Left lobe of liver (tissue), 2 donors: ENCODE data around the gene CYP46A1. TPM values are rescaled to one million over a fixed set of nuclear protein-coding genes. Genes with fewer than 3 reads are reported as not detected.
"Not testable (repeated sequence)": the region's sequence is repeated elsewhere in the genome, so short reads cannot be mapped to it uniquely, and the experiment has no call there.

ENCODE experiments used
- ATAC-seq: fragments of 200-7000 bp; cut with Tn5 transposase; one replicate; pipeline ENCODE4 v1.9.1; 2020; ENCODE audit warnings: mild to moderate bottlenecking, moderate library complexity
- DNase-seq: peaks from one replicate; pipeline ENCODE4 v3.0.0-alpha.2; 2020; ENCODE audit warnings: low spot score
- total RNA-seq: library from RNA; stranded (reverse); gene quantifications from one replicate; pipeline ENCODE4 v1.2.1, GENCODE V29; 2021
- donor health status: DM: no; HTN: no; CAD: no; lungs with moderate emphysema.
- donor health status: DM: no; HTN: yes; CAD: no.

CYP46A1 gene
- total RNA-seq, 1 donor from 2014 or later: 1.5 TPM

DNA sequence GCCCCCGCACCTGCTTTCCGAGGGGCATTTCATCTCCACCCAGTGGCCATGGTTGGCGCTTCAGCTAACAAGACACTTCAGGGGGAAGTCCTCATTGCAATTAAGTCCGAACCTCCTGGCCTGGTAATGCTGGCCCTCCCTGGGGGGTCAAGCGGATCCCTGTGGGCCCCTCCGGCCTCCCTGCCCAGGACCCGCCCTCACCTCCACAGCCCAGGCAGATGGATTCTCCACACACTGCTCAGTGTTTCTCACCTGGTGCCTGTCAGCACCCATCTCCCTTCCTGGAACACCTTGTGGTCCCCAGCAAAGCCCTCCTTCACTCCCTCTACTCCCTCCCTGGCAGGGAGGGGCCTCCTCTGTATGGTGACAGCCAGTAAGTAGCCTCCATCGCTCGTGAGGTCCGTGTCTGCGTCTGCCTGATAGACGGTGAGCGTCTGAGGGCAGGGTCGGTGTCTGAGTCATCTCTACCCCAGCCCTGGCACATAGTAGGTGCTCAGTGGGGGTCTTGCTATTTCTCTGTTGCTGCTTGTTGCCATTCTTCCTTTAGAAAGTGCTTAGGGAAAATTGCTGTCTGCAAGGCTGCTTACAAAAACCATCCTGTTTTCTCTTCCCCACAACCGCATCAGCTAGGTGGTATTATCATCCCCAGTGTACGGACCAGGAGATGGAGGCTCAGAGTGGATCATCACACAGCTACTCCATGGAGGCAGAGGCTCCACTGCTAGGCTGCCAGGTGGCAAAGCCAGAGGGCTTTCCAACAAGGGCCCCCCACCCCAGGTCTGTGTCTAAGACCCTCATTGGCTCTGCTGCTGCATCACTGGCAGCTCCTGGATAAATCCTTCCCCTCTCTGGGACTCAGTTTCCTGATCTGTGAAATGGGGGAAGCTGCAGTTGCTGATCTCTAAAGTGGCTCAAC lies 69.4 kb downstream of the CYP46A1 start:
- no peak for DNase-seq
- ATAC-seq: no peak

DNA sequence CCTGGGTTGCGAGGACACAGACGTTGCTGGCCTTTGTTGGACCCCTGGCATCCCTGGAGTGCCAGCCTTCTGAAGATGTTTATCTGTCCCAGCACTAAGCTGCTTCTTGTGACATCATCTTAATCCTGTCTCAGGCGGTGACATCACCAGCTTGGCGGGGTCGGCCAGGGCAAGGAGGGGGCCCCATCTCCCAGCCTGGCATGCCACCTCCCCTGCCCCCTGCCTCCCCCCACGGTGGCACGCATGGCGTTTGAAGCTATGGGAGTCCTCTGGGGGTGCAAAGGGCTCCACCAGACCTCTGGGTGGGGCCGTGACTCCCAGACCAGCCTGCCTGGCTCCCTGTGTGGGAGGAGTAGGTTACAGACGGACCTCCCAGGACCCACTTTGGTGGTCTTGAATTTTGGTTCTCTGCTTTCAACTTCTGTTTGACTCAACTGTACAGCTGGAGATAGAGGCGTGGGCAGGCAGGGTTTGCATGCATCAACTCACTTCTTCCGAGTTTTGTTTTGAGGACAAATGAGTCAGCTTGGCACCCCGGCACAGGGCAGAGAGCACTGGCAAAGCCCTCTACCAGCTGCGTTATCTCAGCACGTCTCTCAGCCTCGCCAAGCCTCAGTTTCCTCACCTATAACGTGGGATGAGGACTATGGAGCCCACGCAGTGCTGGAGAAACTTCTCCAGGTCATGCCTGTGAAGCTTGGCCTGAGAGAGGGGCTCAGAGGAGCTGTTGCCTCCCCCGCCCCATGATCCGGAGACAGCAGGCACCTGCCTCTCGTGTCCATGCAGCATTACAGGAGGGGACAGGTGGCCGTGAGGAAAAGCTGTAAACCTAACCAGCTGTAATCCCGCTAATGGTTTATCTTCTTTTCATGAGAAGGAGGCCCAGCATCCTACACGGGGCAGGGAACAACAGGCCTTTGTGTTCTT lies 70.3 kb downstream of the CYP46A1 start:
- no peak for DNase-seq
- ATAC-seq: no peak

DNA sequence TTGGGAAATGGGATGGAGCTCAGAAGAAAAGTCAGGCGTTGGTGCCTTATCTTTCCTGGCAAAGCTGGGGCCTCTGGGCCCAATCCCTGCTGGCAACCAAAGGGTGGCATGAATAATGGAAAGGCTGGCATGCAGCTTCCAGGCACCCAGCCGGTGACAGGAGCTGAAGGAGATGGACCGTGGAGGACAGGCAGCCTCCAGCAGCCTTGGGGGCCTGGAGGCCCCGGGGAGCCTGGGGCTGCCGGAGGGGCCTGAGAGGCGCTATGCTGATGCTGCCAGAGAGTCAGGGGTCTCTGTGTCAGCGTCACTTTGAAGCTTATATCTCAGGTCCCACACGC lies 70.9 kb downstream of the CYP46A1 start:
- ATAC-seq (no peak), DNase-seq (no peak)

DNA sequence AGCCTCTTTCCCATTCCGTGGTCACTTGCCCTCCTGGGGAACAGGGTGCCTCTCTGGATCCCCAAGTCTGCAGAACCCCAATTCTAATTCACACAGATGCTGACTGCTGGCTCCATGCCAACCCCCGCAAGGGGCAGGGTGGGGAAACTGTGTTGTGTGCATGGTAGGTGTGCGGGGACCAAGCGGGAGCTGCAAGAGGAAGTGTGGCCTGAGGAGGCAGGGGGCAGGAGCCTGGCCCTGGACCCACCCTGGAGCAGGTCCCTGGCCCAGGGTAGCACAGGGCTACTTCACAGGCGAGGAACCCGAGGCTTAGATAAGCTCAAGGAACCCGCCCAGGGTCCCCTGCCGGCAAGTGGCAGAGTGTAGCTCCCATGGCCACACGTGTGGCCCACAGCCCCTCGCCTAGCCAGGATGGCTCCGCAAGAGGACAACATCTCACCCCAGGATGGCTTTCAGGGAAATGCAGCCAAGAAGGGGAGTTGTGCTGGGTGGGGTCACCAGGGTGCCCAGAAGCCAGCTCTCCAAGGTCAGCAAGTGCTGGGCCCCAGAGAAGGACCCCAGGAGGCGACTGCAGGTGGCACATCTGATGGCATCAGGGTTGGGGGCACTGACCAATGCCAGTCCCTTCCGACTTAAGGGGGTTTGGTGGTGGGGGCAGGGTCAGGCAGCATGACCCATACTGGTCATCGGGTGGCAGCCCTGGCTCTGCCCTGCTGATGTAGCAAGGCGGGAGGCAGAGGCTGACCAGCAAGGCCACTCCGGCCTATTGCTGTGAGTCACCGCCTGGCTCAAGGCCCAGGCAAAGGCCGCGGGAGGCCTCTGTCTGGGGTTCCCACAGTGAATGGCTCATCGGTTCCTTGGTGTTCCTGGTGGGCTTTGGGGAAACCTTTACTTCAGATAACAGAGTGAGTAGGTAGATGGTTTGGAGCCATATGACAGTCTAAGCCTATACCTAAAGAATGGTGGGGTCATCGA lies 71.8 kb downstream of the CYP46A1 start:
- ATAC-seq: peak; percentile 95

DNA sequence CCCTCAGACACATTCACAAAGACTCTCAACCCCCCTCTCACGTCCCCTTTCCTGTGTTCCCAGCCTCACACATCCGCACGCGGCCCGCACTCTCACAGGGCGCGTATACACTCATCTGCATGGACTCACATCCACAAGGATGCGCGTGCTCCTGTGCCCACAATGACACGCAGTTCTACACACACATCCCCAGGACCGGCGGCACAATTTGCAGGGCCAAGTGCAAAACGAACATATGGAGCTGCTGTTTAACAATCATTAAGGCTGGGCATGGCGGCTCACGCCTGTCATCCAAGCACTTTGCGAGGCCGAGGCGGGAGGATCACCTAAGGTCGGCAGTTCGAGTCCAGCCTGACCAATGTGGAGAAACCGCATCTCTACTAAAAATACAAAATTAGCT lies 72.7 kb downstream of the CYP46A1 start:
- ATAC-seq (no peak), DNase-seq (no peak)

More for the DNA sequence above, 71.8 kb downstream of the CYP46A1 start:
- DNase-seq: peak; percentile 77

DNA sequence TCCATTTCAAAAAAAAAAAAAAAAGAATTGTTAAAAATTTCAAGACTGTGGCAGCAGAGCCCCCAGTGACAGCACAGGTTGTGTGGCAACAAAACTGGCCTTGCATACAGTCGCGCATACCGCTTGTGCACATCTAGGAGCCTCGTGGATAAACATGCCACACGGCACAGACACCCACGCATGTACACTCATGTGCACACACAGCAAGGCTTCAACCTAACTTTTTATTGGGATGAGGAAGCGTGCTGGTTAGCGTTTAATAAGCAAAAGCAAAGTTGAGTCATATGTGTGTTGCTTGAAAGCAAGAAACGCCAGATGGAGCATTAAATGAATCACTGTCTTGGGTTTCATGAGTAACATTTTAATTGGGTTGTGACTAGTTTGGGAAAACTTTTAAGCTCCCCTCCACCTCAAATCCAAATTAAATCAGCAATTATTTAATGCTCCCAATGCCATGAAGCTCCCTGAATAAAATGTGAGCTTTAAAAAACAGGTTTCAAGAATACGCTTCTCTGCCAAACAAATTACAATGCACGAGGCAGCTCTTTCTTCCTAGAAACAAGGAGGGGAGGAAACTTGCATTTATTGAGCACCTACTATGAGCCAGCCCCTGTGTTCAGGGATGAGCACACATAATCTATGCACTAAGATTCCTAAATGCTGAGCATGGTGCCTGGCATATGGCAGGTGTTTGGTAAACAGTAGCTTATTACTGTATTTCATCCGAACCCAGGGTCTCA lies 73.4 kb downstream of the CYP46A1 start:
- DNase-seq (no peak), ATAC-seq (no peak)

DNA sequence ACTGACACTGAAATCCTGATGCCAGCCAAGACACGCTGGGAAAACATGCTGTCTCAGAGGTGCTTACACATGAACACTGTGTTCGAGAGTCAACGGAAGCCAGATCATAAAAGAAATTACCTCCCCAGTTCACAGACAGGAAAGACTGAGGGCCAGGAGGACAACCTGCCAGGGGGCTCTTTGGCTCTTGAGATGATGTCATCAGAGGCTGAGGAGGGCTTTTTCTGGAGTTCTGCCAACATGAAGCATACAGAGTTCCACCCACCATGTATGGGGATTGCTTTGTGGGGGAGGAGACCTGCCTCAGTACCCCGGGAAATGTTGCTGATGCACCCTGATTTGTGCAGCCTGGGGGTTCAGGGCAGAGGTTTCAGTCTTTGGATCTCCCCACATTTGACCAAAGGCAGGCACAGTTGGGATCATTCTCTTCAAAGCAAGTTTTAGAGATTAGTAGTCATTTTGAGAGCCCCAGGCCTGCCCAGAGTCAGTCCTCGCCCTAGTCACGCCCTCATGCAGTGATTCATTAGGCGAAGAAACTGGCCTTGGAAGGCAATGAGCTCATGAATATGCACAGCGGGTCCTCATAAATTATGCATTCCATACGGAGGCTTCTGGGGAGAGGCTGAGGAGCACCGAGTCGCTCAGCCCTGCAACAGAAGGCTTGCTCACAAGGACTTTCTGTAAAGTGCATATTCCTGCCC lies 74.2 kb downstream of the CYP46A1 start:
- ATAC-seq (no peak), DNase-seq (no peak)

DNA sequence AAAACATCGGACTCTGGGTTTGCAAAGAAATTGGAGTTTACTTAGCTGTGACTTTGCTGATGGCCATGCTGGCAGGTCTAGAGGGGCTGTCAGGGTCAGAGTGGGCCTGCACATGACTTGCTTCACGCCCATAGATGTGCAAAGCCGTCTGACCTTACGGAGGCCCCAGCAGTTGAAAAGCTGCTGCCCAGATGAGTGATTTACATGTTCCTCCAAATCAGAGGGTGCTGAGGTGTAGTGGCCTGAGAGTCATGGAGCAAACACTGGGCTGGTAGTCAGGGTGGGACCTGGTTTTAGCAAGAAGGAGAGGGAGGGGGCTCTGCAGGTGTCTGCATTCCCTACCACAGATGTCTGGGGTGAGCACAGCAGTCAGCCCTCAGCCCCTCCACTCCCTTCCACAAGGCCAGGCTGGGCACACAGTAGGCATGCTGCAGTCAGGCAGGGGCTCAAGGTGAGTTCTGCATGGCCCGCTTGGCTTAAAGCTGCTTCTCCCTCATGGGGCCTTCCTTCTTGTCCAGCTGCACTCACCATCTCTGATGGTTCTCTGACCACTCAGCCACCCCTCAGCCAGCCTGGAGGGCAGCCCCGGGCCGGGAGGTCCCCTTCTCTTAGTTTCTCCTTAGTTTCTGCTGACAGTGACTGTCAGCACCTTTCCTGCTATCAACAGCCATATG lies 74.9 kb downstream of the CYP46A1 start:
- no peak for ATAC-seq

DNA sequence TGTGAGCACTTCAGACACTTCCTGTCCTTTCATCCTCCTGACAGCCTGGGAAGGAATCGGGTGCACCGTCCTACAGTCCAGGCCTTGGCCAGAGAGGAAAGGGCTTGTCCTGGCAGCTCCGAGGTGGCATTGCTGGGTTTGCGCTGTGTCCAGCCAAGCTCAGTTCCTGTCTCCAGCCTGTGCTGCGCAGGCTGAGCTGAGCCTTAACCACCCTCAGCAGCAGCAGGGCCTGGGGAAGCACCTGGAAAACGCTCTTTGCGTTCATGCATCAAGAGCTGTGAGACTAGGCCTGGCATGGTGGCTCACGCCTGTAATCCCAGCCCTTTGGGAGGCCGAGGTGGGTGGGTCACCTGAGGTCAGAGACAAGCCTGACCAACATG lies 75.4 kb downstream of the CYP46A1 start:
- no peak for DNase-seq

More for the DNA sequence above, 74.9 kb downstream of the CYP46A1 start:
- DNase-seq: no peak

DNA sequence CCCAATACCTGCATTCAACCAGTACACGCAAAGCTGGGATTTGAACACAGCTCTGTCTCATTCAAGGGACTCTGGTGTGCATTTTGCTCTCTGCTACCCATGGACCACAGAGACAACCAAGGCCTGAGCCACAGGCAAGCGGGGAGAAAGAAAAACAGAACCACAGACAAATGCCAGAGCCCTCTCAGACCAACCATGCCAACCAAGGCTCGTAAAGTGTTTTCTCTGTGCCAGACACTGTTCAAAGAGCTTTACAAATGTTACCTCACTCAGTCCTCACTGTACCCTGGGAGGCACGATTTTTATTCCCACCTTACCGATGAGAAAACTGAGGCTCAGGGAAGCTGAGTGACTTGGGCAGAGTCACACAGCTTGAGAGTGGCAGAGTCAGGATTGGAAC lies 76.7 kb downstream of the CYP46A1 start:
- ATAC-seq (no peak), DNase-seq (no peak)

More for the DNA sequence above, 75.4 kb downstream of the CYP46A1 start:
- no peak for ATAC-seq

DNA sequence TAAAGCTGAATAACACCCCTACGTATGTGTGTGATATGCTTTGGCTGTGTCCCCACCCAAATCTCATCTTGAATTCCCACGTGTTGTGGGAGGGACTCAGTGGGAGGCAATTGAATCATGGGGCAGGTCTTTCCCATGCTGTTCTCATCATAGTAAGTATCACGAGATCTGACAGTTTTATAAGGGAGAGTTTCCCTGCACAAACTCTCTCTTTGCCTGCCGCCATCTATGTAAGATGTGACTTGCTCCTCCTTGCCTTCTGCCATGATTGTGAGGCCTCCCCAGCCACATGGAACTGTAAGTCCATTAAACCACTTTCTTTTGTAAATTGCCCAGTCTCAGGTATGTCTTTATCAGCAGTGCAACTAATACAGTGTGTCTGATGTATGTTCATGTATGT lies 78.8 kb downstream of the CYP46A1 start:
- not testable (repeated sequence) for DNase-seq, ATAC-seq

DNA sequence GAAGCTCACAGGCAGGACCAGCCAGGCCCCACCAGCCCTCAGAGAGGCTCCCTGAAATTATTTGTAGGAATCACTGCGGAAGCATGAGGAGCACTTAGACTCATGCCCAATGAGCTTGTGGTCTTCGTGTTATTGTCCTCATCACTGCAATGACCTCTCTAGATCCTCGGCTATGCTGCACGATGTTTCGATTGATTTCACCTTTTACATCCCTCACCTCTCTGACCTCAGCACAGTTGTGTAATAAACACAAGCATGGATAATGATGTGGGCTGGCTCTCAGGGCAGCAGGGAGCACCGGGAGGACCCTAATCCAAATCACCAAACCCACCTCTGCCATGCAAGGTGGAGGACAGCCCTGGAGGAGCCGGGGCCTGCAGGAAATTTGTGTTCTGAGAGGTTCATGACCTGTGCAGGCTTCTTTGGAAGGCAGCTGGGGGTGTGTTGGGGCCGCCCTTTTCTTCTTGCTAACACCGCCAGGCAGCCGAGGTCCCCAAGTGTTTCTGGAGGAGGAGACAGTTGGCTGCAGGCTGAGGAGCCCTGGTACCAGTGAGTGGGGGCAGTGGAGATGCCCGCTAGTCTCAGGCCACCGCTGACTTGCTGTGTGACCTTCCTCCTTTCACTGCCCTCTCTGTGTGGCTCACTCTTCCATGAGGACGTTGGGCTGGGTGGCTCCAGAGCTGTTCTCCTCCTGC lies 79.6 kb downstream of the CYP46A1 start:
- ATAC-seq (peak; percentile 55), DNase-seq (no peak)

DNA sequence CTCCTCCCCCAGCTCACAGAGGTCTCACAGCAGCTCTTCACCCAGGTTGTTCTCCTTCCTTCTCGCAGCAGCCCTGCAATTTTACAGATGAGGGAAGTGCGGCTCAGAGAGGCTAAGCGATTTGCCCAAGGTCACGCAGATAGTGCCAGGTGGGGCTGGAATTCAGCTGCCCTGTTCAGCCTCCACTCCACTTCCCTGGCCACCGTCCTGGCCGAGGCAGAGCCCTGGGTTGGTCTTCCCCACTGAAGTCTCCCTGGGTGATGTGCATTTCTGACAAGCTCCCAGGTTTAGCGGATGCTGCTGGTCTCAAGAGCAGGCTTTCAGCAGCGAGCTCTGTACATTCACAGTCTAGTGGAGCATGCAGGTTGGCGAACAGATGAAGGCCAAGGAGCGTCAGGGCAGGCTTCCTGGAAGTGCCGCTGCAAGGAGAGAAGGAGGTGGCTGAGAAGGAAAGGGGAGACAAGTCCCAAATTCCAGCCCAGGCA lies 80.2 kb downstream of the CYP46A1 start:
- ATAC-seq: no peak
- DNase-seq: no peak

DNA sequence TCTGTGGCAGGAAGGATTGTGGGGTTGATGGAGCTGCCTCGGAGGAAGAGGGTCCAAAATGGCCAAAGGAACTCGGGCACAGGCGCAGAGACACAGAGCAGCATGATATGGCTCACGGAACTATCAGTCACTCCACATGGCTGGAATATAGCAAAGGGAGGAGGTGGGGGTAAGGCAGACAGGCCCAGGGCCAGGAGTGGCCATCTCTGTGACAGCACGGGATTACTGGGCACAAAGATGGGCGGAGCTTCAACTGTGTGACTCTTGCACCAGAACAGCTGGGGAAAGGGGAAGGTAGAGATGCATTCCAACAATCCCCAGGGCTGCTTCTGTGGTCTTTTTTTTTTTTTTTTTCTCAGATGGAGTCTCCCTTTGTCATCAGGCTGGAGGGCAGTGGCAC lies 84.3 kb downstream of the CYP46A1 start:
- ATAC-seq (peak; percentile 17), DNase-seq (no peak)

DNA sequence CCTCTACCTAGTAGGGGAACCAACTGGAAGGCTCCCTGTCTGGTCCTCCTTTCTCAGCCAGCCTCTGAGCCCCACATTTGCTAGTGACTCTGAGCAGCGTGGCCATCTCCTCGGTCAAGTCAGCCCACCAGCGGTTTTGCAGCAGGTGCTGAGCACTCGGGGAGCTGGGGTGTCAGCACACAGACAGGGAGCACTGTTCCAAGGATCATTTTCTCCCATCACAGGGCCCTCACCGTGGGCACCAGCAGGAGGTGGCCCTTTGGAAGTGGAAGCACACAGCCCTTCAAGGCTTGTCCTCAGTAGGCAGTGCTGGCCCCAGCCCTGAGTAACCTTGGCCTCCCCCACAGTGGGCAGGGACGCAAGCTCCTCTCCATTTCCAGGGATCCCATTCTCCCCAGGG lies 85.0 kb downstream of the CYP46A1 start:
- ATAC-seq: no peak
- DNase-seq: no peak

DNA sequence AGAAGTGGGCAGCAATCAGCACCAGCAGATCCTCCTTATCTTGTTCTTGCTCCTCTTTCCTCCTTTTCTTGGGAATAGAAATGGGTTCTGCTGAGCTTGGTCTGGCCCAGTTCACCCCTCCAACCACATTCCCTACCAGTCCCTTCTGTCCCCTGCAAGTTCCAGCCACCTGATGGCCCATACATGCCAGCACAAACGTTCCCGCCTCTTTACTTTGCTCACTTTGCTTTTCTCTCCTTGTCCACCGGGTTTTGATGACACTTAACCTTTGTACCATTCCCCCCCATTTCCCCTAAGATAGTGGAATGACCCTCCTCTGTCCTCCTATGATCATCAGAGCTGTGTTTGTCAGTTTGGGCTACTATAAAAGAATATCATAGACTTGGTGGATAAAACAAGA lies 85.7 kb downstream of the CYP46A1 start:
- DNase-seq: no peak
- no peak for ATAC-seq

DNA sequence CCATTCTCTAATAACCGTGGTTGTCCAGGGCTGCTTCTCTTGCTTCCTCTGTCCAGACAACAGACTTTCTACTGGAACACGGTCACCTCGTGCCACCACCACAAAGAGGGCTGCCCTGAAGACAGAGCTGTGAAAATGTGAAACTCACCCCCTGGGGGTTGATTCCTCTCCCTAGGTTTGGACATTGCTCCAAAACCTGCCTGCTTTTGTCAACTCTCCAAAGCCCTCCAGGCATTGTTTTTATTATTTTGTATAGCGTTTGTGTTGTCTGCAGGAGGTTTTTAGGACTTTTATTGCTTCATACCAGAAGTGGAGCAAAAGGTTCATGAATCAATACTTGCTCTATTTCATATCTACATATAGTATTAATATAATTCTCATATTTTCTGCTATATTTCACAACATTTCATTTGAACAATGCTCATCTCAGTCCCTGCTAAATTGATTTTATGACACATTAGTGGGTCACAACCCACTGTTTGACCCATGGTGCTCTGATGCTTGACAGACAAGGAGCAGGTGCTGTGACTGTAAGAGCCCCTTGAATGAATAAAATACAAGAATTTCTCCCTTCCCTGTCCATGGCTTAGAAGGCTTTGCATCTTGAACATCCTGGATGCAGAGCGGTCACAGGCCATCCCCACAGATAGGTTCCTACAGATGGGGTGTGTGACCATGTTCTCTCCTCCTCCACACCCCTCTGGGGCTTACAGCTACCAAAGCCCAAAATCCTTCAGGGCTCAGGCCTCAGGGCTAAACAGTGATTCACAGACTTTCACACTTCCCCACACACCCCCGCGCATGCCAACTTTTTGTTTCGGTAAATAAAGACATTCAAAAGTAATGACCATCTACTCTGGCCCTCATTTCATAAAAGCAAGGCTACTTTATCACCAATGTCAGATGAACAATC lies 88.5 kb downstream of the CYP46A1 start:
- ATAC-seq (no peak), DNase-seq (peak; percentile 14)
